Embryonic facial prominence (tissue), 1 donor: ENCODE data around the gene LAG3.
"Not testable (repeated sequence)": the region's sequence is repeated elsewhere in the genome, so short reads cannot be mapped to it uniquely, and the experiment has no call there.

Experiments
- DNase-seq: peaks from one replicate; pipeline ENCODE4 v3.0.0-alpha.2; 2016; ENCODE audit errors: extremely low spot score

Gene LAG3

GRCh38 chr12:6772331-6772695 is at the start of gene LAG3:
LAG3 (plus strand) TSS chr12:6772520; CDS start chr12:6772853, 333 bp downstream.
- no peak for DNase-seq

DNA sequence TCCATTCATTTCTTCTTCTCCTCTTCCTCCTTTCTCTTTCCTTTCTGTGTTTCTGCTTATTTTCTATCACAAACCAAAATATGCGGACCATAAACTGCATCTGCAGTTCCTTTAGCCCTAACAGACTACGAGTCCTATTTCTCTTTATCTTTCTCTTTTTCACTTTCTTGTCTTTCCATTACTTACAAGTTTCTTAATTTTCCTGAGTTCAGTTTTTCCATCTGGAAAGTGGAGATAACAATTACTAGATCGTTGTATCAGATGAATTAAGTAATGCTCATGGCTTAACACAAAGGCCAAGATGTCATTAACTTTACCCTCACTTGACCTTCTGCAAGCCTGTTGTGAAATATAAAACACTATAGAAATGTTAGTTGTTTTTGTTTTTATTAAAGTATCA is 49.5 kb upstream of the LAG3 start:
- no peak for DNase-seq

GRCh38 chr12:6723607-6724408 is 48.5 kb upstream of the LAG3 start, which contains the start of gene COPS7A:
COPS7A (plus strand) TSS chr12:6724046; CDS start chr12:6724657, 611 bp downstream.
- DNase-seq, result peak; percentile 95

GRCh38 chr12:6724409-6724797 is 47.9 kb upstream of the LAG3 start:
- DNase-seq, result no peak

GRCh38 chr12:6725350-6725749 is 47.0 kb upstream of the LAG3 start:
- DNase-seq, result no peak

GRCh38 chr12:6729186-6729585 is 43.1 kb upstream of the LAG3 start:
- no peak for DNase-seq

- DNase-seq, result no peak
Measured at GRCh38 chr12:6730169-6730568, 42.2 kb upstream of the LAG3 start.

- no peak for DNase-seq
Measured at GRCh38 chr12:6734506-6735387, 37.6 kb upstream of the LAG3 start.

GRCh38 chr12:6735448-6736191 is 36.7 kb upstream of the LAG3 start:
- no peak for DNase-seq

DNA sequence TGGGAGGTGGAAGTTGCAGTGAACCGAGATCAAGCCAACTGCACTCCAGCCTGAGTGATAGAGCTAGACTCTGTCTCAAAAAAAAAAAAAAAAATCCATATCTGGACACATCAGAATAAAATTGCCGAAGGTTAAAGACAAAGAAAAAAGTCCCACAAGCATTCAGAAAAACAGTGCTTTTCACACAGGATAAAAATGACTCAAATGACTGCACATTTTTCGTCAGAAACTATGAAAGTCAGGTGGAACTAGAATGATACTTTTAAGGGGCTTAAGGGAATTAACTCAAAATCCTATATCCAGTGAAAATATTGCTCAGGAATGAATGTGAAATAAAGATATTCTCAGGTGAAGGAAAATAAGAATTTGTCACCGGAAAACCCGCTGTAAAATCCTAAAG is 35.6 kb upstream of the LAG3 start:
- DNase-seq, result no peak

DNA sequence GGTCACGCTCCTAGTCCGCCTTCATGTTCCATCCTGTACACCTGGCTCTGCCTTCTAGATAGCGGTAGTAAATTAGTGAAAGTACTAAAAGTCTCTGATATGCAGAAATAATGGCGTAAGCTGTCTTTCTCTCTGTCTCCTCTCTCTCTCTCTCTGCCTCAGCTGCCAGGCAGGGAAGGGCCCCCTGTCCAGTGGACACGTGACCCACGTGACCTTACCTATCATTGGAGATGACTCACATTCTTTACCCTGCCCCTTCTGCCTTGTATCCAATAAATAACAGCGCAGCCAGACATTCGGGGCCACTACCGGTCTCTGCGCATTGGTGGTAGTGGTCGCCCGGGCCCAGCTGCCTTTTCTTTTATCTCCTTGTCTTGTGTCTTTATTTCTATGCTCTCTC is 30.2 kb upstream of the LAG3 start:
- not testable (repeated sequence) for DNase-seq

DNA sequence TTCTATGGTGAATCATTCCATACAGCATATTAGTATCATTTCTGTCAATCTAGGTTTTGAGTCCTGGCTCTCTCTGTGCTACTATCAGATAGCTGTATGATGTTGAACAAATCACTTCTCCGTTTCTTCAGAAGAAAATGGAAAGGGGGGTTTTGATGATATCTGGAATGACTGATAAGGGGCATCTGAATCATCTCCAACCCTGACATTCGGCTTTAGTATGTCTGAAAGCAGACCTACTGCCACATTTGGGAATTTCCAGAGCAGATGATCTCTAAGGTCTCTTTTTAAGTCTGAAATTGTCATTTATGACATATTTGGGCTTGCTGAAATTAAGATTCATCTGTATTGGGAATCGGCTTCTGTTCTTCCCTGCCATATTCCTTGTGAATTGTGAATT is 29.5 kb upstream of the LAG3 start:
- no peak for DNase-seq

GRCh38 chr12:6743300-6743699 is 29.0 kb upstream of the LAG3 start:
- DNase-seq, result not testable (repeated sequence)

GRCh38 chr12:6745741-6746525 is 26.4 kb upstream of the LAG3 start:
- DNase-seq, result no peak

DNA sequence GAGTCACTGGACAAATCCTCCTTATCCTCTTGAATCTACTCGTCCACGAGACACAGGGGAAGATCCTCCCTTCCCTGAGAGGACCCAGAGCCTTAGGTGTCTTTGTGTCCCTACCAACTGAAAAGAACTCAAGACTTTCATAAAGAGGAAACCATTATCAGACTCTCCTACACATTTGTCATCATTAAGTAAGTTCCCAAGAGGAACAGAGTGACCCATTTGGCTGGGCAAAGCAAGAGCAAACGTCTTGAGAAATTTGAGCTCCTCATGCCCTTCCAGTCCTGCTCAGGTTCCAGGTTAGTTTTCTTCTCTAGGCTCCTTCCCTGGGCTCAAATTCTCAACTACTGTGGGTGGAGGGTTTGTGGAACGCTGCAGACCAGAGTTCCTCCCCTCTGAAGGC is 25.1 kb upstream of the LAG3 start:
- DNase-seq, result no peak

DNA sequence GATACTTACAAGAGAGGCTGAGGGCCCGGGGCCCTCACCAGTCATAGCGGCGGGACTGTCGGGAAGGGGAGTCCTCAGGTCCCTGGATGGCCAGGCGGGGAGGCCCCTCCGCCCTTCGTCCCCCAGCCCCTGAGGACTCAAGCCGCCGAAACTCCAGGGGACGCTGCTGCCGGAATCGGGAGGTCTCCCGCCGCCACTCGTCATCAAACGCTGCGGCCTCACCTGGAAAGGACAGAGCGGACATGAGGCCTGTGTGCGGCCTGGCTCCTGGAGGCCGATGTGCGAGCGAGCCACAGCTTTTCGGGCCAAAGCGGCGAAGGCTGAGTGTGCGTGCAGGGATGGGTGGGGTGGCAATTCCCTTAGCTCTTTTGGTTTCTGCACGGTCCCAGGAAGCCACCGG is 23.6 kb upstream of the LAG3 start:
- no peak for DNase-seq

DNA sequence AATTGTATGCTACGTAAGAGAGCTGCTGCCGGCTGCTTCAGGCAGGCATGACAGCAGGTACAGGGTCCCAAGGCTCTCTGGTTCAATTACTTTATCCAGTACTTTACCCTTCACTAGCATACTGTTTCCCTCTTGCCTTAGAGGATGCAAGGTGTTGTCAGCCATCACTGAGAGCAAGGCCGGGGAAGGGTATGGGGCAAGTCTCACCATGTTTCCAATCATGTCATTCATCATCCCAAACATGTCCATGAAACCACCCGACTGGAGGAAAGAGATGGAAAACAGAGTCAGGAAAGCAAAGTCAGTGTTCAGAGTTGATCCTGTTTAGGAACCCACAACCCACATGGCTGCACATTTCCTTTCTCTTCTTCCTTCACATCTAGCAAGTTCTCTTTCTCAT is 21.8 kb upstream of the LAG3 start:
- no peak for DNase-seq

DNA sequence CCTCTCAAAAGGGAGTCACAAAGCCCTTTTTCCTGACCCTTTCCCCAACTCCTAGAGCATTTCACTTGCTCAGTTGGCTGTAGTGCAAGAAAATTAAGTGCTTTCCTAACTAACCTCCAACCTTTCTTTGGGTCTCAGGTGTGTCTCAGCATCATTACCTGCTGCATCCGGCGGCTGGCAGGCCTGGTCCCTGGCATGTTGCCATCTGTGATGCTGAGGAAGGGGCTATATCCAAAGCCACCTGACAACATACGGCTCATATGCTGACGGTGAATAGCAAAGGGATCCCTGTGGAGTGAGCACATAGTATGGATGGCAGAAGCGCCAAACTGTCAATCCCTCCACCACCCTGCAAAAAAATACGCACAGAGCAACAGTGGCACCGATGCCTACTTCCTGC is 20.6 kb upstream of the LAG3 start:
- no peak for DNase-seq

GRCh38 chr12:6752167-6752920 is 20.0 kb upstream of the LAG3 start:
- peak; percentile 38 for DNase-seq

DNA sequence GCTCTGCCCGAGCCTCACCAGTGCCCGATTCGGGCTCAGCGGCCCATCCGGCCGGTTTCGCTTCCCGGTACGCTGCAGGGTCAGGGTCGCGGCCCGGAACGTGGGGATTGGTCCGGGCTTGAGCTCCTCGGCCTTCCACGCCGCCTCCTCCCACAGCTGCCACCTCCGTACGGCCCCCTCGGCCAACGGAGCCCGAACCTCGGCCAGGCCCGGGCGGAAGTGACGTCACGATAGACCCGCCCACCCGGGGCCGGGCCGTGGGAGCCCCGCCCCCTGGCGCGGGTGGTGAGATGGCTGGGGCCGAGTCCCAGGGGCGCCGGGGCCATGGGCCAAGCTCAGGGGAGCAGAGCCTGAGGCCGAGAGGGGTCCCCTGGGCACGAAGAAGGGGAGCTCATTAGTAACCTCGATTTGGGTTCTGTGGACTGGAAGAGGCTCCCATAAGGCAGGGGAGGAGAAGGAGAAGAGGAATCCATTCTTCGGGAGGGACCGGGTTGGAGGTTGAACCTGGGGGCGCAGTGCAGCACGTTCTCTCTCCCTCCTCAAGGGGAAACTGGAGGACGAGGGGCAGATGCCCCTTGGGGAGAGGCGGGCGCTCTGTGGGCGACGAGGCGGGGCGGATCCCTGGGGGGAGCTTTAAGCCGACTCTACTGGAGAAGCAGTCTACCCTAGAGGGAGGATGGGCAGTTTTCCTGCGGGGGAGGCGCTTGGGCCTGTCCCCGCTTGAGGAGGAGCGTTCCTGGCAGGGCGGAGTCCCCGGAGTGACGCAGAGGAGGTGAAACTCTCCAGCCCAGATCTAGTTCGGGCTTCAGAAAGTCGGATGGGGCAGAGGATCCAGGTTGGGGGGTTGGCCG is 19.2 kb upstream of the LAG3 start, which contains the start of gene MLF2:
Gene MLF2, minus strand, starts transcription at position 221 of the 851 bp plus-strand sequence. CDS start 807 bp downstream, outside the sequence.
- peak; percentile 99 for DNase-seq
